Calu3 (cell line): Measurements from ENCODE around the gene TBC1D14. TPM values are rescaled to one million over a fixed set of nuclear protein-coding genes. Genes with fewer than 3 reads are reported as not detected.

Experiments used
- BruUV-seq: library from RNA; stranded (reverse); fragments of 400-500 nt; replicated peaks from 2 replicates; lab custom pipeline; 2021; lab: Mats Ljungman, UMichigan
- CTCF ChIA-PET: fragments of 300-600 bp; sonication (Branson Sonifier 250); formaldehyde crosslinking; loops from one replicate; lab custom pipeline; 2022; ENCODE audit warnings: antibody characterized with exemption; lab: Charles Lee
- DNase-seq: peaks from one replicate; pipeline ENCODE4 v3.0.0; 2022
- H3K27ac Mint-ChIP-seq: one replicate; pipeline ENCODE4 v1.8.0; 2022; ENCODE audit warnings: mixed read lengths; ENCODE audit not compliant: unreplicated experiment
- H3K27me3 Mint-ChIP-seq: one replicate; pipeline ENCODE4 v1.8.0; 2022; ENCODE audit warnings: mixed read lengths; ENCODE audit not compliant: unreplicated experiment
- H3K36me3 Mint-ChIP-seq: one replicate; pipeline ENCODE4 v1.8.0; 2022; ENCODE audit warnings: mild to moderate bottlenecking, moderate library complexity, mixed read lengths; ENCODE audit not compliant: insufficient read depth, unreplicated experiment
- H3K4me1 Mint-ChIP-seq: one replicate; pipeline ENCODE4 v1.8.0; 2022; ENCODE audit warnings: mild to moderate bottlenecking, low read depth, mixed read lengths; ENCODE audit not compliant: unreplicated experiment
- H3K4me3 Mint-ChIP-seq: one replicate; pipeline ENCODE4 v1.8.0; 2022; ENCODE audit warnings: mild to moderate bottlenecking, low read depth, moderate library complexity, mixed read lengths; ENCODE audit not compliant: unreplicated experiment
- H3K9me3 Mint-ChIP-seq: one replicate; pipeline ENCODE4 v1.8.0; 2022; ENCODE audit warnings: low read depth, mixed read lengths; ENCODE audit not compliant: unreplicated experiment
- CTCF ChIP-seq: fragments of 200-600 bp; IDR thresholded peaks from one replicate; pipeline ENCODE4 v1.8.0; 2022; ENCODE audit warnings: antibody characterized with exemption; ENCODE audit not compliant: unreplicated experiment
- intact Hi-C: fragments of 100-400 bp; cut with micrococcal nuclease; formaldehyde crosslinking; loops from one replicate; pipeline ENCODE4 v1.10.0; 2022; ENCODE audit not compliant: unreplicated experiment
- total RNA-seq: library from RNA; stranded (reverse); gene quantifications from 2 replicates; pipeline ENCODE4 v1.2.3, GENCODE V29; 2022

The TBC1D14 gene
- total RNA-seq, 1 experiment from 2014 or later, result 26.4 TPM

- H3K9me3 Mint-ChIP-seq, result no peaks in the 10 kb centered on the region
- no peaks in the 10 kb centered on the region for H3K27me3 Mint-ChIP-seq
- H3K36me3 Mint-ChIP-seq, result peaks cover 5% of the 10 kb centered on the region
- H3K4me1 Mint-ChIP-seq, result no peaks in the 10 kb centered on the region
- BruUV-seq, result no TSS peak
- no peak overlapping the region for H3K27ac Mint-ChIP-seq
- CTCF ChIA-PET, result no interaction called here
- no peak for TF ChIP-seq CTCF
- no peak for DNase-seq
- intact Hi-C loops, result no loop called here
- H3K4me3 Mint-ChIP-seq, result no peak overlapping the region
Measured at GRCh38 chr4:7017446-7018048, 107.9 kb downstream of the TBC1D14 start.

GRCh38 chr4:7018281-7018680 lies 108.7 kb downstream of the TBC1D14 start:
- TF ChIP-seq CTCF, result no peak
- Mint-ChIP-seq H3K27me3 (no peaks in the 10 kb centered on the region), H3K9me3 (no peaks in the 10 kb centered on the region), H3K4me1 (no peaks in the 10 kb centered on the region), H3K36me3 (peaks cover 5% of the 10 kb centered on the region), H3K4me3 (no peak overlapping the region), H3K27ac (no peak overlapping the region)
- BruUV-seq, result no TSS peak
- intact Hi-C loops, result no loop called here
- no peak for DNase-seq
- CTCF ChIA-PET, result no interaction called here

DNA sequence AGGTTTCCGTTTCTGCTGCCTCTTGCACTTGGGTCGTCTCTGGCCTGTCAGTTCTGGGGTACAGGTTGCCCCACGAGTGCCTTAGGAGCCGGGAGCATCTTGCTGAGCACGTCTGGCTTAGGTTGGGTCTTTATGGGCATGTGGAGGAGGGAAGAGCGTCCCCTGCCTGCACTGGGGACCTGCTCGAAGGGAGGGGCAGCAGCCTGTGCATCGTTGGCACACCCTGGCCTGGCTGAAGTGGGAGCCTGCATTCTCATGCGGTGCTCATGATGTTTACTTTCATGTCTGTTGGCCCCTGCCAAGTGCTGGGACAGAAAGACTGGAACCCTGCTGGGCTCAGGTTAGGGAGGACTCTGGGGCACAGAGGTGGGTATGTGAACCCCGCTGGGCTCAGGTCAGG lies 109.7 kb downstream of the TBC1D14 start:
- no TSS peak for BruUV-seq
- no peak overlapping the region for H3K27ac Mint-ChIP-seq
- peaks cover 5% of the 10 kb centered on the region for H3K36me3 Mint-ChIP-seq
- H3K27me3 Mint-ChIP-seq, result no peaks in the 10 kb centered on the region
- intact Hi-C loops, result no loop called here
- no peaks in the 10 kb centered on the region for H3K9me3 Mint-ChIP-seq
- no peak overlapping the region for H3K4me3 Mint-ChIP-seq
- no peak for DNase-seq
- H3K4me1 Mint-ChIP-seq, result no peaks in the 10 kb centered on the region
- CTCF ChIA-PET, result no interaction called here
- TF ChIP-seq CTCF, result no peak

GRCh38 chr4:7020290-7020689 lies 110.7 kb downstream of the TBC1D14 start:
- Mint-ChIP-seq H3K27ac (no peak overlapping the region), H3K4me1 (no peaks in the 10 kb centered on the region), H3K36me3 (peaks cover 4% of the 10 kb centered on the region), H3K27me3 (no peaks in the 10 kb centered on the region), H3K9me3 (no peaks in the 10 kb centered on the region), H3K4me3 (no peak overlapping the region)
- DNase-seq, result no peak
- TF ChIP-seq CTCF, result no peak
- intact Hi-C loops, result no loop called here
- no TSS peak for BruUV-seq
- CTCF ChIA-PET, result no interaction called here
